Stimulated activated CD4-positive, alpha-beta T cell treated with anti-CD3 and anti-CD28 coated beads, Interleukin-15, amount 100 ng/mL, for 24 hours (primary cell): ENCODE data around the gene GSPT1.
"Not testable (repeated sequence)": the region's sequence is repeated elsewhere in the genome, so short reads cannot be mapped to it uniquely, and the experiment has no call there.

Experiments
- DNase-seq: peaks from one replicate; pipeline ENCODE4 v3.0.0-alpha.2; 2020

GSPT1 gene

GRCh38 chr16:11915644-11916523 is at the start of gene GSPT1:
Gene GSPT1 (minus strand): TSS chr16:11915956. CDS start chr16:11915720, 236 bp downstream.
- DNase-seq, result peak; percentile 100

- no peak for DNase-seq
Measured at GRCh38 chr16:11964761-11965551, 49.2 kb upstream of the GSPT1 start, which contains the start of gene TNFRSF17. Gene TNFRSF17 (plus strand): TSS chr16:11965210. CDS start chr16:11965325, 115 bp downstream.

GRCh38 chr16:11963706-11964105 is 48.0 kb upstream of the GSPT1 start:
- DNase-seq, result no peak

- not testable (repeated sequence) for DNase-seq
Measured at GRCh38 chr16:11962978-11963377, 47.2 kb upstream of the GSPT1 start.

GRCh38 chr16:11962457-11962856 is 46.7 kb upstream of the GSPT1 start:
- not testable (repeated sequence) for DNase-seq

GRCh38 chr16:11957591-11958395 is 42.0 kb upstream of the GSPT1 start:
- DNase-seq, result no peak

GRCh38 chr16:11956558-11956957 is 40.8 kb upstream of the GSPT1 start:
- DNase-seq, result no peak

- DNase-seq, result no peak
Measured at GRCh38 chr16:11955713-11956123, 40.0 kb upstream of the GSPT1 start.

- not testable (repeated sequence) for DNase-seq
Measured at GRCh38 chr16:11953576-11953975, 37.8 kb upstream of the GSPT1 start.

- DNase-seq, result no peak
Measured at GRCh38 chr16:11950388-11950787, 34.6 kb upstream of the GSPT1 start.

GRCh38 chr16:11949527-11949926 is 33.8 kb upstream of the GSPT1 start:
- peak; percentile 7 for DNase-seq

- no peak for DNase-seq
Measured at GRCh38 chr16:11948819-11949218, 33.1 kb upstream of the GSPT1 start.

GRCh38 chr16:11946433-11946832 is 30.7 kb upstream of the GSPT1 start:
- no peak for DNase-seq

- DNase-seq, result not testable (repeated sequence)
Measured at GRCh38 chr16:11941945-11942344, 26.2 kb upstream of the GSPT1 start, which contains the start of gene NPIPB2. Gene NPIPB2 (minus strand): TSS chr16:11942045. CDS start chr16:11942045, 0 bp downstream.

- not testable (repeated sequence) for DNase-seq
Measured at GRCh38 chr16:11927350-11927749, 11.6 kb upstream of the GSPT1 start.

GRCh38 chr16:11924046-11924445 is 8.3 kb upstream of the GSPT1 start:
- not testable (repeated sequence) for DNase-seq

GRCh38 chr16:11916524-11917285 is 949 bp upstream of the GSPT1 start:
- DNase-seq, result no peak

- DNase-seq, result peak; percentile 55
Measured at GRCh38 chr16:11915114-11915643, 577 bp downstream of the GSPT1 start.

- peak; percentile 50 for DNase-seq
Measured at GRCh38 chr16:11914210-11915113, 1.3 kb downstream of the GSPT1 start.

- no peak for DNase-seq
Measured at GRCh38 chr16:11913425-11914079, 2.2 kb downstream of the GSPT1 start.
